MV-4-11 (cell line): ENCODE measurements around the gene CDS1.
"Not testable (repeated sequence)": the region's sequence is repeated elsewhere in the genome, so short reads cannot be mapped to it uniquely, and the experiment has no call there.

ENCODE experiments used
- DNase-seq: peaks from one replicate; lab custom pipeline; 2025; lab: John Stamatoyannopoulos, UW

The CDS1 gene

DNA sequence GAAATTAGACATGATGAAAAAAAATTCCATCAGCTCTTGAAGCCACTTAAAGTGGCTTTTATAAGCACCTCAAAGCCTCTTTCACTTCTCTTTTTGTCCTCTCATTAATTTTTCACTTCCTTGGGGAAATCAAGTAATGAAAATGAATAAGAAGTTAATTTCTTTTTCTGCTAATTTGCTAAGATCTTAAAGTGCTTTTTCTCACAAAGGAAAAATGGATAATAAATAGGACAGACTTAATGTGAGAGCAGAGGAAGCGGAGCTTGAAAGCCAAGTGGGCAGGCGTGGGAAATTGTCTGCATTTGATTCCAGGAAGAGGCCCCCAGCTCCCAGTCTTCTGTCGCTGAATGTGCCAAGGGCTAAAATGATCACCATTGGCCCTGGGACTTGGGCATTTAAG is 28.6 kb downstream of the CDS1 start:
- peak; percentile 36 for DNase-seq

DNA sequence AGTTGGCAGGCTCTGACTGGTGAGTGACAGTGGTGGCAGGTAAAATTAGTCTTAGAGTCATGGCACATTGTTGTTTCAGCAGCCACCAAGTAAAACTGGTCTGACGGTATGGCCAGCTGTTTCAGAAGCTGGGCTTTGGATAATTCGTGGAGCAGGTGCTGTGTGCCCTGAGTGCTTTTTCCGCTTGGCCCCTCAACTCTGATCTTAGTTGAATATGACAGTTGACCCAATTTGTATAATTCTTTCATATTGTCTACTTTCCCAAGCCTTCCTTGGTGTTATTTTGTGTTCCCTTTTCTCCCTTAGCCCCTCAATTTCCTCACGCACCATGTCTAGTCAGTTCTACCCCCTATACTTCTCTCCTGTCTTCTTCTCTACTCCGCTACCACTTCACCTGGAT is 32.0 kb downstream of the CDS1 start:
- DNase-seq: no peak

DNA sequence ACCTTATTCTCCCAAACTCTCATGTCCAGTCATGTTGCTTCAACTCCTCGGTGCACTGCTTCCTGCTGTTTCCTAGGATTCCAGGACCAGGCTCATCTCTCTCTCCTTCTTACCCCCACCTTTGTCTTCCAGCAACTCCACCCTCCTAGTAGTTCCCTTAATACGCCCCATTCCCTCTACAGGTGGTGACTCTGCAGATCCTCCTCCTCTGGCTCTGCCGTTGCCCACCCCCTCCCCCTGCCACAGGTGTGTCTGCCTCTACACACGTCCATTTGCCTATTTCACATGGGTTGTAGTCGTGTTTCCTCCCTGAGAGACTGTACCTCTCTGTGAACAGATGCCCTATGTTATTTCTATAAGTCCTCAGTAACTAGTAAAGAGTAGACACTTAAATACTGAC is 32.4 kb downstream of the CDS1 start:
- DNase-seq: no peak

DNA sequence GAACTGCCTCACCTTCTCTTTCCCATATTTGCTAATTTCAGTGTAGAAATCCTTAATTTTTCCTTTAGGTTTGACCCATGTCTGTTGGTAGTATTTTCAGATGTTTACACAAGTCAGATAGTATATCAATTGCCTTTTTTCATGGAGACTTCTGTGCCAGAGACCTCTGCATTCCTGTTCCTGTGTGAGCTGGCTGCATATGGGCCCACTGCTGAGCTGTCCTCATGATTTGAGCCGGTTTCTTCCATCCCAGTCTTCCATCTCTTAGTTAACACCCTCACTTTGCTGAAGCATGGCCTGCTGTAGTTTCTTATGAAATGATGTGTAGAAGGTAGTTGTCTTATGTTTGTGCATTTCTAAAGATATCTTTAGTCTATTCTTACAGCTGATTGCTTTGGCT is 40.0 kb downstream of the CDS1 start:
- DNase-seq: no peak

DNA sequence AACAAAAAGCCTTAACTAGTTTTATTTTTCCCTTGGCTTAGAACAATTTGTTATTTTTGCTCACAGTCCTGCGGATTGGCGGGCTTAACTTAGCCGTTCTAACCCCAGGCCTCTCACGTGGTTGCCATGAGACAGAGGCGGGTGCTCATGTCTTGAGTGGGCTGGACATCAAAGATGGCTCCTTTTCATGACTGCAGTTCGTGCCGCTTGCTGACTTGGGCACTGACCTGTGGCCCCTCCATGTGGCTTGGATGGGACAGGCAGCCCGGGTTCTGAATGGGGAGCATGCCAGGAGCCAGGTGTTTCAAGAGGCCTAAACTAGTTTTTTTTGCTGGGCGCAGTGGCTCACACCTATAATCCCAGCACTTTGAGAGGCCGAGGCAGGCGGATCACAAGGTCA is 40.7 kb downstream of the CDS1 start:
- no peak for DNase-seq

DNA sequence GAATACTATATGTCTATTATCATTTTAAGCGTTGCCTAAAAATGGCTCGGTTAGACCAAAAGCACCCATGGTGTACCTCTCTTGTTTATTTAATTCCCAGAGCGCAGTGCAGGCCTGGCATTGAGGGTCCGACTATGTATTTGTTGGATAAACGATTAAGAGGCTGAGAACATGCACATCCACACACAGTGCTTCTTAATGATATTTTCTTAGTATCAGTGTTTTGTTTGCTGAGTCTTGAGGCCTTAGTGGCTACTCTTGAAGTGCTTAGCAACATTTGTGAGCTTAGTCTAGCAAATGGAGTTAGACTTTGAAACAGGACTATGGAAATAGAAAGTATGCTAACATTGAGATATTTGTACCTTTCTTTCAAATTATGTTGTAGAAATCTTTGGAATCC is 43.7 kb downstream of the CDS1 start:
- DNase-seq: no peak

DNA sequence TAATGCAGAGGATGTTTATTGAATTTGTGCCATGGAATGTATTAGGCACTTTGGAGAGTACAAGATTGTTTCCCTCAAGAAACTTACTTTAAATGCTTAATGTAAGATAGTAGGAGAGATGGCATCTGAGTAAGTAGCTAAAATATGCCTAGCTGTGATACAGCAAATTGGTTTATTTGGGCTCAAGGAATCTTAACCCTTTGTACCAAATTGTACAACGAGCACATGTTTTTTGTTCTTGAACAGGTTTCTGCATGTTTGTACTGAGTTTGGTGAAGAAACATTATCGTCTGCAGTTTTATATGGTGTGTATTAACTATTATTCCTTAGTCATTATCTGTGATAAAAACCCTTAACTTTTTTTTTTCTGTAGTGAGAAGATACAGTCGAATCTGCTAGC is 48.6 kb downstream of the CDS1 start:
- no peak for DNase-seq

DNA sequence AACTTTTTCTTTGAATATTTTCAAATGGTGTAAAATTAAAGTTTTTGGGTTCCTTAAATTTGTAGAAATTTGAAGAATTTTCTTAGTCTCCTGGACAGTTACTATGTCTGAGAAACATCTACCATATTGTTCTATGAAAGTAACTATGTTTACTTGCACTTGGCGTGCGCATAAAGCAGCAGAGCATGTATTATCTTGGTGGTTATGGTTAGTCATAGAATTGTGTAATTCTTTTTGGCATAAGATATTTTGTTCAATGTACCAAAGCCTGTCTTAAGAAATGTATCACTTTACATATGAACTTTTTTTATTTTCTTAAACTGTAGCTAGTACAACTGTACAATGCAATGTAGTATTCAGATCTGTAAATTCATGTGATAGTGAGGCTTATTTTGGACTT is 49.2 kb downstream of the CDS1 start:
- peak; percentile 9 for DNase-seq

DNA sequence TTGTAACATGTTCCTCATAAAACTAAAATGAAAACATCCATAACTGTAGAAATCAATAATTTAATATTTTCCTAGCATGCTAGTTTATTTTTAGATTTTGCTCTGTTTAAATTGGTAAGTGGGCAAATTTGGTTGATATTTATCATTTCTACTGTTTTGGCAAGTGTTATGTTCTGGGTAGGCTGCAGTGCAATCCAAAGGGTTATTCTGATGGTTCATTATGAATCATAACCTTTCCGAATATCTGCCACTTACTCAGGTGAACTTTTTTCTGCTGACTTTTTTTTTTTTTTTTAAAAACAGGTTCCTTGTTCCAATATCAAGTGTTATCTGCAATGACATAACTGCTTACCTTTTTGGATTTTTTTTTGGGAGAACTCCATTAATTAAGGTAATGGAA is 52.0 kb downstream of the CDS1 start:
- DNase-seq: no peak

DNA sequence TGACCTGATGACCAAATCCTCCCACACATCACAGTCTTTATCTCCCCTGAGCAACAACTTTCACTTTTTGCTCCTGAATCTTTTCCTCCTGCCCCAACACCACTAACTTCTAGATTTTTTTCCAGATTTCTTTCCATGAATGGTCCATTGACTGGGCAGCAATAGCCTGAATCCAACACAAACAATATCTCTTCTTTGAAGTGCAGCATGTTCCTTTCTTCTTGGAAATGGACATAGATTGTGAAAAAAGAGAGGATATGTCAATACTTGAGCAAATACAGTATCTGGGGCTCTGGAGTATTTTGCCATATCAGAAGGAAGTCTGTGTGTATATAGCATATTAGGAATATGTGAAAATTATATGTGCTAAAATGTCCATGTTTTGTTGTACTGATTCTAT is 55.2 kb downstream of the CDS1 start:
- DNase-seq: no peak

DNA sequence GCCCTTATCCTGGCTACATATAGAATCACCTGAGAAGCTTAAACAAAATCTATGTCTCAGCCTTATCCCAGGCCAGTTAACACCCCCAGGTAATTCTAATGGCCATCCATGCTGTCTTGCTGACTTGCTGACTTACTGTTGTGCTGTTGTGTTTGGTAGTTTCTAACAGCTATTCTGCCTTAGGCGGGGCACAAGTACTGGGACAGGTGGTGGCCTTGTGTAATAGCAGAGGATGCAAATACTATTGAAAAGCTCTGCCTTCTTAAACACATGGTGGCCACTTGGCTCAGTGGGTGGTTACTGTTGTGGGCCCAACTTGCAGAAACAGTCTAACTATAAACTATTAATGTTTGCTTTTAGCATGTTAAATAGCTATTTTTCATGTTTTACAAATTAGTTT is 56.2 kb downstream of the CDS1 start:
- no peak for DNase-seq

DNA sequence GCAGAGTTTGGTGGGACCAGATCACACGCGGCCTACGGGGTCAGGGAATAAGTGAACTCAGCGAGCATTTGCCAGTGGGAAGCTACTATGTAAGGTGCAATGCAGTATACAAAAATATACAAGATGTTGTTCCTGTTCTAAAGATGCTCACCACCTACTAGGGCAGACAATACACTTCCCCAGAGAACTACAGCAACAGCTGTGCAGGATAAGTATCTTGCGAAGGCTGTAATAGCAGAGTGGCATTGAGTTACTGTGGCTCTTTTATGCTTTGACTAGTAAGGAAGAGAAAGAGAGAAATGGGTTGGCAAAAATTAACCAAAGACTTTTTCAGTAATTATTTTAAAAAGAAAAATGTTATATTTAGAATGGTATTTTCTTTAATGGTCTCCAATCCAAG is 61.2 kb downstream of the CDS1 start:
- DNase-seq: no peak

DNA sequence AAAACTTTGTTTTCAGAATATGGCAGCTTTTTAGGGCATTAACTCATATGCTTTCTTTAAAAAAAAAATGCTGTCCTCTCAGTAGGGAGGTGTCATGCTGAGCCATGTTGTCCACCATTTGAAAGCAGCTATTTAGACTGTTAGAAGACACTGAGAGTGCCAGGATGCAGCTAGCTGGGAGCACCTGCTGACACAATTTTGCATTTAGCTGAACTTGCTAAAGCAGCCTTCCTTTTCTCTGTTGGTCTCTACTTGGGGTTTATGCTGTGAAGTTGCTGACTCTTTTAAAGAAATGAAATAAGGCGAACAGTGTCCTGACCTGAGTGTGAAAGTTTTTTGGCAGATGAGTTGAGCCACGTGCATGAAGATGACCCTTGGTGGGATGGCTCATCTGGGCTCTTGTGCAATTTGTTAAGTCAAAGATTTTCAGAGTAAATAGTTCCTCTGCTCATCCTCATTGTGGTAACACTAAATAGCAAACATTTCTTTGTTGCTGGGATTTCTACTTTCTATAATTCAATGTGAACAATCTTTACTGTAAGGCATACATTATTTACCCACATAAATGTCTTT is 64.5 kb downstream of the CDS1 start:
- peak; percentile 27 for DNase-seq

DNA sequence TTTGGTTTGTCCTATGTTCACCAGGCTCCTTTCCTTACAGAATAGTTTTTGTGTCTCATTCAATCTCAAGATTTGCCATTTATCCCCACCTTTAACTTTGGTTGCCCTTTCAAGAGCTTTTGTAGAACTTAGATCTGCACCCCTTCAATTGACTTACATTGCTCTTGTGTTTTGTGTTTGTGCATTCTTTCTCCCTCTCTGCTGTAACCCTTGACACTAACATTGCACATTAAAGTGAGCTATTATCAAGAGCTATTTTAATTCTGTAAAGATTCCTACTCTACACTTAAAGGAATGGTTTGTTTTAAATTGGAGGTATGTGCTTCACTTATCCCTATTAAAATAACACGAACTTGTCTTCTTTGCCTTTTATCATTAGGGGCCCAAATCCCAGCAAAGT is 65.3 kb downstream of the CDS1 start:
- DNase-seq: no peak

DNA sequence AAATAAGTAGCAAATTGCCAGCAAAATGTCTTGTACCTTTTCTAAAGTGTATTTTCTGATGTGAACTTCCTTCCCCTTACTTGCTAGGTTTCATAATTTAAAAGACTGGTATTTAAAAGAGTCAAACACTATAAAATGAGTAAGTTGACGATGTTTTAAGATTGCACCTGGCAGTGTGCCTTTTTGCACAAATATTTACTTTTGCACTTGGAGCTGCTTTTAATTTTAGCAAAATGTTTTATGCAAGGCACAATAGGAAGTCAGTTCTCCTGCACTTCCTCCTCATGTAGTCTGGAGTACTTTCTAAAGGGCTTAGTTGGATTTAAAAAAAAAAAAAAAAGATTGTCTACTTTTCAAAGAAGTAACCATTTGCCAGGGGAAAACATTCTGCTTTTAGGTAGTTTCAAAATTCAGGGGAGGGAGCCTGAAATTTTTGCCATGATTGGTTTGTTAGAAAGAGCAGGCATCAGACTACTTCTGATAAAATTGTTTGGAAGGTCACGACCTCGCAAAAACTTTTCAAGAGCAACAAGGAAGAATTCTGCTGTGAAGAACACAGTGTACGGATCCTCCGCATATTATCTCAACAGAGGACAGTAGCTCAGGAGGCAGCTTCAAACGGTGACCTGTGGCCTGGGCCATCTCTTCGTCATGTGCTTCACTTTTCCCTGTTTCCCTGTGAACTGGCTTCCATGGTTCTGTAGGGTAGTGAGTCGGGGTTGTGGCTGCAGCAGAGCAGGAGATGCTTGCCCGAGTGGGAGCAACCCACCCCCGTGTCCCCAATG is 66.1 kb downstream of the CDS1 start:
- peak; percentile 53 for DNase-seq

DNA sequence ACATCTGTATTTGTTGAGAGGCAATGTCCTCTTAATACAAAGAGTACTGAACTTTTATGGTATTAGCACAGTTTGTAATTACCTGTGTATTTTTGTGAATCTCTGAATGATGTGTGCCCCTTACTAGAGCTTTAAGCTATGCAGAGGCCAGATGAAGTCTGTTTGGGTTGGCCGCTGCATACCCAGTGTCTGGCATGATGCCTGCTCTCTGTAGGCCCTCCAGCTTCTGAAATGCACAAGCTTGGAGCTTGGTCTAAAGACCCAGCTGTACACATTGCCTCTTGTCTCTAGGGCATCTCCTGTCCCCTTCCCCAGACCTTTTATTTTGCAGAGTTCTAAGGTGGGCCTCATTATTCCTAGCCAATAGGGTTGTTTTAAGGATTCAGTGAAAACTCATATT is 68.6 kb downstream of the CDS1 start:
- DNase-seq: no peak

DNA sequence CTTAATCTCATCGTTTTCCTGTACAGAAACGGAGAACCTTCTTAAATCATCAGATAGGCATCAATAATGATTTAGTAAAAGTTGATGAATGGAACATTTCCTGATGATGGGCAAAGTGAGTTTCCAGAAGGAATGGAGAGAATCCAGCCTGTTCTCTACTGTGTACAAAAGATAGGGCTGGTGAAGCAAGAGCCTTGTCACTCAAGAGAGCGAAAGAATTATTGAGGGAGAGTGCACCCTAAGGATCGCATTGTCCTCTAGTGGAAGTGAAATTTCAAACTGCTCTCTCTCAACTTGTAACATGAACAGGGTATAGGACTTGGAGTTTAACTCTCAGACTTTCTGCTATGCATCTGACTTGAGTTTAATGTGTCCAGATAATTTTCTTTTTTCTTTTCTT is 69.6 kb downstream of the CDS1 start:
- no peak for DNase-seq

DNA sequence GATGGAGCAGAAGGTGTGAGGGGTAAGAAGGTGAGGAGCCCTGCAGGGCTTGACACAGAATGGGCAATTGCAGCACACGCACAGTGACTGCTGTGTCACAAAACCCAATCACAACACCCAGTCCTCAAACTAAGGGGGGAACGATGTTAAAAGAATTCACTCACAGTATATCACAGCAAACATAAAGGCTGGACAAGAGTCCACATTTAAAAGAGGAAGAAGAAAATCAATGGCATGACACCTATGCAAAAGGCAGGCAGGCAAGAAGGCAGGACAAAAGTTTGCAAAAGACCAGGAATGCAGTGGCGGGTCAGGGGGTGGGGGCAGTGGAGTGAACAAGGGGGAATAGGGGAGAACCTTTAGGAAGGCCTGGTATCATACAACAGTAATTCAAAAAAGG is 77.7 kb downstream of the CDS1 start:
- no peak for DNase-seq

DNA sequence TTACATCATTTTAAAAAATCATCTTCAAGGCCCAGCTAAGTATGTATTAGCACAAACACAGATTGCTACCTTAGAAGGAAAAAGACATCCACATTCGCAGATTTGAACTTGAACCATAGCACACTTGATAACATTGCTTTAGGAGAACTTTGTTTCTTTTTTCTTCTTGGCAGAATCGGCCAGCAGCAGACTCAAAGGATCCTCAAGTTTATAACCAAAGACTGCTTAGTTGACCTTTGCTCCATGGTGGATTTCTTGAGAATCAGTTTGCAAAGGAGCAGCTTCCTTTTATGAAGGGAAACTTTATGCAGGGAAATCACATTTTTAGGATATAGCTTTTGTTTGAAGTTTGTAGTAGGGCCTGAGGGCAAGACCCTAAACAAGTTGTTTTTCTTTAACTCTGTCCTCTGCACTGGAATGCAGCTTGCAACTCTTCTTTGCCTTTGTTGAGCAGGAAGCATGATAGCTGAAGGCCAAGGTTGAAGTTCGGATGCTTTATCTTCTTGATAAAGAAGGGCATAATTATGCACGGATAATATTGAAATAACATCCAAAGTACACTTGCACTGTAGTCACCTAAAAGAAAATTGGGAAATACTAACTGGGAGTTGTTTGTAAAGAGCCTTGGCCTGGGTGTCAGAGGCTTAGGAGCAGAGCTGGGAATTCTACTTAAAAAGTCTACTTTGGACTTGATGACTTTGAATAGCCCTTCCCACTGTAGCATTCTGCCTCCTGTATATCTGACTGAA is 78.4 kb downstream of the CDS1 start:
- DNase-seq: no peak

DNA sequence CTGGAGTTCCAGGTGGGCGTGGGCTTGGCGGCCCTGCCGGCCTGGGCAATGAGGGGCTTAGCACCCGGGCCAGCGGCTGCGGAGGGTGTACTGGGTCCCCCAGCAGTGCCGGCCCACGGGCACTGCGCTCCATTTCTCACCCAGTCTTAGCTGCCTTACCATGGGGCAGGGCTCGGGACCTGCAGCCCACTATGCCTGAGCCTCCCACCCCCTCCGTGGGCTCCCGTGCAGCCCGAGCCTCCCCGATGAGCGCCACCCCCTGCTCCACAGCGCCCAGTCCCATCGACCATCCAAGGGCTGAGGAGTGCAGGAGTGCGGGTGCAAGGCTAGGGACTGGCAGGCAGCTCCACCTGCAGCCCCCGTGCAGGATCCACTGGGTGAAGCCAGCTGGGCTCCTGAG is 81.8 kb downstream of the CDS1 start:
- DNase-seq: not testable (repeated sequence)

DNA sequence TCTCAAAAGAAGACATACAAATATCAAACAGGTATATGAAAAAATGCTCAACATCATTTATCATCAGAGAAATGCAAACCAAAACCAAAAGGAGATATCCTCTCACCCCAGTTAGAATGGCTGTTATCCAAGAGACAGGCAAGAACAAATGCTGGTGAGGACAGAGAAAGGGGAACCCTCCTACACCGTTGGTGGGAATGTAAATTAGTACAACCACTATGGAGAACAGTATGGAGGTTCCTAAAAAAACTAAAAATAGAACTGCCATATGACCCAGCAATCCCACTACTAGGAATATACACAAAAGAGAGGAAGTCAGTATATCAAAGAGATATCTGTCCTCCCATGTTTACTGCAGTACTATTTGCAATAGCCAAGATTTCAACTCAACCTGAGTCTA is 83.5 kb downstream of the CDS1 start:
- no peak for DNase-seq

DNA sequence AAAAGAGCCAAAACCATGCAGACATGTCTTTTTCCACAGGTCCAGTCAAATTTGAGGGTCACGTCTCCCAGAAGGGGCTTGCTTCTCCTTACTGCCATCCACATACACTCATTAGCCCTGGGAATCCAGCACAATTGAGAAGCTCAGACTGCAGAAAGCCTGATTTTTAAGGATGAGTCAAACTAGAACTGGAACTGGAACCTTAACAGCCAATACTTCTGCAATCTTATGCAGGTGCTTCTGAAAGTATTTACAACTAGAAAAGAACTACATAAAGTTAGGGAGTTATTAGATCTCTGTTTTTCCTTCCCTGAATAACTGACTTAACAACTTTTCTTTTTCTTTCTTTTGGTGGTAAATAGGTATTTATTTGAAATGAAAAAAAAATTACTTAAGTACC is 86.3 kb downstream of the CDS1 start:
- no peak for DNase-seq

DNA sequence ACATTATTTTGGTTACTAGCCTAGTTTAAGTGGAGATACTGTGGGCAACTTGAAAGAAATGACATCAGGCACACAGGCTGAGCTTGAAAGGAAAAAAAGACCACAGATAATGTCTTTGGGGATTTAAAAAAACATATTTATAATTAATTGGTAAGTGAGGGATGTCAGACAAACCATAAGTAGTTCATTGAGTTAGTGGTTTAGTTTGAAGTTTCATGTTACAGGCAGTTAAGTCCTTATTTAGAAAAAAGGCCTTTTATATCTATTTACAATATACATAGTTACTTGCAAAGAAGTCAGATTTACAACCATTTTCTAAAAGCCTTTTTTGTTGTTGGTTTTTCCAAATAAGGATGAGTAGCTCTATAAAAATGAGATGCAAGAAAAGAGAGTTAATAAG is 89.2 kb downstream of the CDS1 start:
- no peak for DNase-seq
